Fibroblast of lung (primary cell): ENCODE measurements around the gene JAZF1. TPM values are rescaled to one million over a fixed set of nuclear protein-coding genes. Genes with fewer than 3 reads are reported as not detected.

Source experiments
- DNase-seq, 2 donors: peaks; one replicate each; pipeline versions ENCODE4 v3.0.0 to v3.0.0-alpha.2; 2010; ENCODE audit warnings: low read depth in 2 of 2
- H2AFZ ChIP-seq: 2 replicates; pipeline ENCODE4 v1.5.1; 2012; ENCODE audit warnings: low read length, control low read depth, inconsistent platforms
- H3K27ac ChIP-seq: 2 replicates; pipeline ENCODE4 v1.5.1; 2011; ENCODE audit warnings: low read length, control low read depth; ENCODE audit not compliant: insufficient read depth
- H3K27me3 ChIP-seq: 2 replicates; pipeline ENCODE4 v1.5.1; 2011; ENCODE audit warnings: mild to moderate bottlenecking, low read length; ENCODE audit not compliant: control insufficient read depth, insufficient read depth
- H3K36me3 ChIP-seq: 2 replicates; pipeline ENCODE4 v1.5.1; 2011; ENCODE audit warnings: low read length; ENCODE audit not compliant: control insufficient read depth, insufficient read depth
- H3K4me1 ChIP-seq: 2 replicates; pipeline ENCODE4 v1.5.1; 2011; ENCODE audit warnings: low read length; ENCODE audit not compliant: control insufficient read depth, insufficient read depth; ENCODE audit errors: extremely low read depth
- H3K4me2 ChIP-seq: 2 replicates; pipeline ENCODE4 v1.5.1; 2011; ENCODE audit warnings: low read length, control low read depth; ENCODE audit not compliant: insufficient read depth; ENCODE audit errors: extremely low read depth
- H3K4me3 ChIP-seq, 4 experiments: fragments of 200-600 bp in 1 of 4; sonication (generic) in 1 of 4; replicated peaks in 1 of 4; 2 replicates each; pipeline ENCODE4 v1.5.1; 2011 to 2016; ENCODE audit warnings: low read length in 4 of 4, low read depth in 3 of 4, mild to moderate bottlenecking in 3 of 4, control low read depth in 2 of 4, inconsistent platforms in 1 of 4, mixed read lengths in 1 of 4; ENCODE audit not compliant: insufficient read depth in 1 of 4; ENCODE audit errors: control extremely low read depth in 1 of 4
- H3K79me2 ChIP-seq: 2 replicates; pipeline ENCODE4 v1.5.1; 2012; ENCODE audit warnings: mild to moderate bottlenecking, low read length, inconsistent platforms; ENCODE audit not compliant: control insufficient read depth, insufficient read depth
- H3K9ac ChIP-seq: 2 replicates; pipeline ENCODE4 v1.5.1; 2011; ENCODE audit warnings: mild to moderate bottlenecking, low read length, control low read depth; ENCODE audit not compliant: insufficient read depth
- H3K9me3 ChIP-seq: 2 replicates; pipeline ENCODE4 v1.5.1; 2012; ENCODE audit warnings: low read depth, low read length; ENCODE audit not compliant: control insufficient read depth, insufficient read depth
- H4K20me1 ChIP-seq: 2 replicates; pipeline ENCODE4 v1.5.1; 2011; ENCODE audit warnings: low read length; ENCODE audit not compliant: control insufficient read depth, insufficient read depth; ENCODE audit errors: extremely low read depth
- EZH2 ChIP-seq: IDR thresholded peaks from 2 replicates; pipeline ENCODE4 v1.5.1; 2012; ENCODE audit warnings: low read length, control low read depth, mild to moderate bottlenecking; ENCODE audit errors: missing control alignments
- polyA plus RNA-seq, 2 donors: library from polyadenylated mRNA; depleted of rRNA in 1 of 2; stranded (reverse) in 1 of 2; unstranded in 1 of 2; fragments of >200 nt; gene quantifications; 2 replicates each; pipeline ENCODE4 v1.2.1, GENCODE V29; 2011 to 2012; ENCODE audit warnings: missing spikeins in 1 of 2
- total RNA-seq: library from RNA; depleted of rRNA; stranded (reverse); fragments of >200 nt; gene quantifications from 2 replicates; pipeline ENCODE4 v1.2.1, GENCODE V29; 2014
- TF ChIP-seq, protein P1 (sequence below), 2 donors: IDR thresholded peaks in 1 of 2; conservative IDR thresholded peaks in 1 of 2; 1 replicate in 1 of 2; 2 replicates in 1 of 2; pipeline ENCODE4 v1.5.1; 2011 to 2012; ENCODE audit warnings: low read length in 2 of 2, control low read depth in 1 of 2, inconsistent platforms in 1 of 2, low read depth in 1 of 2, mild to moderate bottlenecking in 1 of 2

JAZF1 gene
- total and polyA plus RNA-seq, 2 donors (not counting 1 experiment from before 2014, with no cell fraction given): 9.1 to 9.3 TPM

DNA sequence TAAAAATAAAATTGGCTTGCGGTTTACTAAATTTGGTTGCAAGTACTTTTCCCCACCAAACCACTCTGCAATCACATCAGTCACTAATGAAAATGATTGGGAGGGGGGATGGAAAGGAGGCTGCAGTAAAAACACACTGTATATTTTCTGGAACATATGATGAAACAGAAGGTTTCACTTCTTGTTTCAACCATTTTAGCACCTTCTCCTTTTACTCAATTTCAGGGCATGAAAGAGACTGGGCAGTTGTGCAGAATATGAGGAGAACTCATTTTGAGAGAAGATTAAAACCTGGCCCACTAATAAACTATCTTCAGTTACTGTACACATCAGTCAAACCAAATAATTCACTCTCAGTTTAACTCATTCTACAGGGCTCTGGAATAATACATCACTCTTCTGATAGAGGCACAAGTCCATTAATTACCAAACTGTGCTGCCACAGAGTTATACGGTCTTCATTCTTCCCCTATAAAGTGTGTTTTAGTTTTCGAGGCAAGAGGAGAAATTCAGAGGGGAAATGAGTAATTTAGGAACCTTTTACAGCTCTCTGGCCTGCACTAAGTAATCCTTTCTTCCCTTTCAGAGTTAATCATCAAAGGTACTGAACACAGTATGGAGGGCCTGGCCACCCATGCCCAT is 25.5 kb downstream of the JAZF1 start:
- H3K79me2 ChIP-seq: no peaks in the 10 kb centered on the region
- no peak overlapping the region for H3K27ac ChIP-seq
- H3K4me3 ChIP-seq: no peak overlapping the region
- TF ChIP-seq, protein P1, sequence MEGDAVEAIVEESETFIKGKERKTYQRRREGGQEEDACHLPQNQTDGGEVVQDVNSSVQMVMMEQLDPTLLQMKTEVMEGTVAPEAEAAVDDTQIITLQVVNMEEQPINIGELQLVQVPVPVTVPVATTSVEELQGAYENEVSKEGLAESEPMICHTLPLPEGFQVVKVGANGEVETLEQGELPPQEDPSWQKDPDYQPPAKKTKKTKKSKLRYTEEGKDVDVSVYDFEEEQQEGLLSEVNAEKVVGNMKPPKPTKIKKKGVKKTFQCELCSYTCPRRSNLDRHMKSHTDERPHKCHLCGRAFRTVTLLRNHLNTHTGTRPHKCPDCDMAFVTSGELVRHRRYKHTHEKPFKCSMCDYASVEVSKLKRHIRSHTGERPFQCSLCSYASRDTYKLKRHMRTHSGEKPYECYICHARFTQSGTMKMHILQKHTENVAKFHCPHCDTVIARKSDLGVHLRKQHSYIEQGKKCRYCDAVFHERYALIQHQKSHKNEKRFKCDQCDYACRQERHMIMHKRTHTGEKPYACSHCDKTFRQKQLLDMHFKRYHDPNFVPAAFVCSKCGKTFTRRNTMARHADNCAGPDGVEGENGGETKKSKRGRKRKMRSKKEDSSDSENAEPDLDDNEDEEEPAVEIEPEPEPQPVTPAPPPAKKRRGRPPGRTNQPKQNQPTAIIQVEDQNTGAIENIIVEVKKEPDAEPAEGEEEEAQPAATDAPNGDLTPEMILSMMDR (conservative IDR thresholded peaks at IDR 0.05 in 1 of 2, IDR thresholded peaks at IDR 0.05 in 1 of 2; ENCODE audit: low read depth in 1 of 2, low read length in 2 of 2): no peak
- TF ChIP-seq EZH2: no peak
- H3K4me2 ChIP-seq: no peak overlapping the region
- H3K4me1 ChIP-seq: peaks cover 11% of the 10 kb centered on the region
- no peak overlapping the region for H3K9ac ChIP-seq
- no peaks in the 10 kb centered on the region for H3K36me3 ChIP-seq
- DNase-seq: no peak
- no peaks in the 10 kb centered on the region for H3K9me3 ChIP-seq
- H3K27me3 ChIP-seq: no peaks in the 10 kb centered on the region
- no peaks in the 10 kb centered on the region for H4K20me1 ChIP-seq
- H2AFZ ChIP-seq: no peak overlapping the region

DNA sequence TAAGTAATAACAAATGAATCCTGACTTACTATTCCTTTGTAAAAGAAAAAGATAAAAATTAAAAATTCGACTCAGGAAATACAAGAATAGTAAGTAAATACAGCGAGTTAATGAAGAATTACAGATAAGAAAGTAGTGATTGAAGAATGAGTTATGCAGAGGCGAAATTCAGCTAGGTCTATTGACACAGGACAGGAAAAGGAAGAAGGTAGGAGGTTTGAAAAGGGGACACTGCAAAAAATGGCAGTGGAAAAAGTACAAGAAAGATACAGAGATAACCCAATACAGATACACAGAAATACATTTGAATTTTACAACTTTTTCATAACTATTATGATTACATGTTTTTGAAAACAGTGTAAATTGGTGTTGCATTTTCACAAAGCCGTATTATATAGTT is 28.0 kb downstream of the JAZF1 start:
- no peak overlapping the region for H3K27ac ChIP-seq
- no peaks in the 10 kb centered on the region for H3K9me3 ChIP-seq
- no peak overlapping the region for H3K4me2 ChIP-seq
- no peaks in the 10 kb centered on the region for H3K79me2 ChIP-seq
- H3K36me3 ChIP-seq: no peaks in the 10 kb centered on the region
- H3K27me3 ChIP-seq: no peaks in the 10 kb centered on the region
- DNase-seq: no peak
- no peak for TF ChIP-seq EZH2
- TF ChIP-seq, protein P1 (conservative IDR thresholded peaks at IDR 0.05 in 1 of 2, IDR thresholded peaks at IDR 0.05 in 1 of 2; ENCODE audit: low read depth in 1 of 2, low read length in 2 of 2): no peak
- H4K20me1 ChIP-seq: no peaks in the 10 kb centered on the region
- peaks cover 11% of the 10 kb centered on the region for H3K4me1 ChIP-seq
- no peak overlapping the region for H3K9ac ChIP-seq
- H2AFZ ChIP-seq: no peak overlapping the region
- no peak overlapping the region for H3K4me3 ChIP-seq

DNA sequence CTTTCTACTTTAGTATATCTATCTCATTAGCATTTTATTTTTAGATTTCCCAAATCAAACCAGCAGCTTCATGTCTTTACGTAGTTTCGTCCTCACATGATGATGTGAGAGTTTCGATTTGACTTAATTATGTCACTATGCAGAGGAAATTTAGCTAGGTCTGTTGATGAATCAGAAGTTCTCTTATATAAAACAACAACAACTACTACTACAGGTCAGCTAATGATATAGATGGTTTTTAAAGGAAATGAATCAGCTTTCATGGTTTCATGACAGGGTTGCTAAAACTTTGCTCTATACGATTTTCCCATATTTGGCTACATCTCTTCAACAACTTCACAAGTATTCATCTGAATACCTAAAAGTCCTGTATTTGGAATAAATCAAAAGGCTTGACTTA is 28.6 kb downstream of the JAZF1 start:
- Histone ChIP-seq H2AFZ (no peak overlapping the region), H3K27ac (no peak overlapping the region), H3K79me2 (no peaks in the 10 kb centered on the region), H3K9ac (no peak overlapping the region), H3K9me3 (no peaks in the 10 kb centered on the region), H3K4me2 (no peak overlapping the region), H3K36me3 (no peaks in the 10 kb centered on the region), H3K27me3 (no peaks in the 10 kb centered on the region), H3K4me3 (peak overlapping the region in 1 of 4 experiments; percentile 17), H3K4me1 (peaks cover 11% of the 10 kb centered on the region), H4K20me1 (no peaks in the 10 kb centered on the region)
- TF ChIP-seq EZH2: no peak
- TF ChIP-seq, protein P1 (conservative IDR thresholded peaks at IDR 0.05 in 1 of 2, IDR thresholded peaks at IDR 0.05 in 1 of 2; ENCODE audit: low read depth in 1 of 2, low read length in 2 of 2): no peak
- DNase-seq: peak; percentile 65 to 78
